GM12865 (cell line): Measurements from ENCODE around the gene NCOA7.
"Not testable (repeated sequence)": the region's sequence is repeated elsewhere in the genome, so short reads cannot be mapped to it uniquely, and the experiment has no call there.

Source experiments
- DNase-seq: peaks from one replicate; pipeline ENCODE4 v3.0.0; 2010; ENCODE audit warnings: low read depth
- H3K4me3 ChIP-seq: 2 replicates; pipeline ENCODE4 v1.5.1; 2011; ENCODE audit warnings: mild to moderate bottlenecking, low read depth, low read length, control low read depth
- CTCF ChIP-seq: IDR thresholded peaks from 2 replicates; pipeline ENCODE4 v1.5.1; 2011; ENCODE audit warnings: low read length, control low read depth, low read depth, inconsistent platforms; ENCODE audit not compliant: insufficient read depth; ENCODE audit errors: missing control alignments

NCOA7 gene

GRCh38 chr6:125904871-125905270 is 114.1 kb downstream of the NCOA7 start:
- peak; percentile 81 for DNase-seq
- no peak overlapping the region for H3K4me3 ChIP-seq
- no peak for TF ChIP-seq CTCF

GRCh38 chr6:125906158-125906998 is 115.6 kb downstream of the NCOA7 start:
- peak; percentile 56 for DNase-seq
- peak; percentile 82 for TF ChIP-seq CTCF
- no peak overlapping the region for H3K4me3 ChIP-seq

GRCh38 chr6:125910527-125910926 is 119.8 kb downstream of the NCOA7 start:
- no peak overlapping the region for H3K4me3 ChIP-seq
- TF ChIP-seq CTCF = no peak
- DNase-seq = peak; percentile 83

GRCh38 chr6:125911051-125911451 is 120.3 kb downstream of the NCOA7 start:
- H3K4me3 ChIP-seq, DNase-seq: not testable (repeated sequence)

GRCh38 chr6:125912430-125912829 is 121.7 kb downstream of the NCOA7 start:
- not testable (repeated sequence) for H3K4me3 ChIP-seq, DNase-seq

GRCh38 chr6:125913145-125913544 is 122.4 kb downstream of the NCOA7 start:
- no peak overlapping the region for H3K4me3 ChIP-seq
- no peak for TF ChIP-seq CTCF
- DNase-seq = no peak

- no peak for TF ChIP-seq CTCF
- DNase-seq = no peak
- no peak overlapping the region for H3K4me3 ChIP-seq
These were observed 123.1 kb downstream of the NCOA7 start for GRCh38 chr6:125913864-125914351.

GRCh38 chr6:125918230-125918629 is 127.5 kb downstream of the NCOA7 start:
- DNase-seq = no peak
- H3K4me3 ChIP-seq = no peak overlapping the region
- TF ChIP-seq CTCF = no peak
